Peyer's patch (tissue), 4 donors: ENCODE results near the gene IPO4. TPM values are rescaled to one million over a fixed set of nuclear protein-coding genes. Genes with fewer than 3 reads are reported as not detected.

Experiments used
- DNase-seq, 3 donors: peaks; one replicate each; pipeline ENCODE4 v3.0.0-alpha.2; 2017 to 2019
- H3K27ac ChIP-seq, 4 donors: fragments of 200-600 bp; sonication (generic); one replicate each; pipeline ENCODE4 v1.5.1; 2016 to 2019
- H3K27me3 ChIP-seq, 2 donors: fragments of 200-600 bp; sonication (generic); one replicate each; pipeline ENCODE4 v1.5.1; 2019
- H3K36me3 ChIP-seq, 3 donors: fragments of 200-600 bp; sonication (generic); one replicate each; pipeline ENCODE4 v1.5.1; 2016 to 2019
- H3K4me1 ChIP-seq, 4 donors: fragments of 200-600 bp; sonication (generic); one replicate each; pipeline ENCODE4 v1.5.1; 2016 to 2019
- H3K4me3 ChIP-seq, 4 donors: fragments of 200-600 bp; sonication (generic); 1 replicate in 3 of 4; 2 replicates in 1 of 4; pipeline ENCODE4 v1.5.1; 2016 to 2019; ENCODE audit warnings: mild to moderate bottlenecking in 1 of 4
- H3K9me3 ChIP-seq, 4 donors: fragments of 200-600 bp; sonication (generic); one replicate each; pipeline ENCODE4 v1.5.1; 2016 to 2019; ENCODE audit warnings: mild to moderate bottlenecking in 1 of 4
- POLR2A ChIP-seq, 2 donors: fragments of 450-650 bp; IDR thresholded peaks; one replicate each; pipeline ENCODE4 v1.5.1; 2017; ENCODE audit warnings: antibody characterized with exemption in 2 of 2, mild to moderate bottlenecking in 2 of 2, moderate library complexity in 2 of 2
- total RNA-seq, 4 donors: library from RNA; depleted of rRNA; stranded (reverse); fragments of >200 nt; gene quantifications; one replicate each; pipeline ENCODE4 v1.1.0, GENCODE V29; 2016
- TF ChIP-seq, protein P1 (sequence below), 6 experiments: fragments of 450-650 bp in 4 of 6; fragments of 200-600 bp in 2 of 6; sonication (generic) in 1 of 6; IDR thresholded peaks; one replicate each; pipeline ENCODE4 v1.5.1; 2017 to 2019; ENCODE audit warnings: antibody characterized with exemption in 6 of 6, mild to moderate bottlenecking in 3 of 6, moderate library complexity in 1 of 6

Gene IPO4
- total RNA-seq, 4 donors from 2014 or later, result 12.8 to 56.9 (median 34.2) TPM

DNA sequence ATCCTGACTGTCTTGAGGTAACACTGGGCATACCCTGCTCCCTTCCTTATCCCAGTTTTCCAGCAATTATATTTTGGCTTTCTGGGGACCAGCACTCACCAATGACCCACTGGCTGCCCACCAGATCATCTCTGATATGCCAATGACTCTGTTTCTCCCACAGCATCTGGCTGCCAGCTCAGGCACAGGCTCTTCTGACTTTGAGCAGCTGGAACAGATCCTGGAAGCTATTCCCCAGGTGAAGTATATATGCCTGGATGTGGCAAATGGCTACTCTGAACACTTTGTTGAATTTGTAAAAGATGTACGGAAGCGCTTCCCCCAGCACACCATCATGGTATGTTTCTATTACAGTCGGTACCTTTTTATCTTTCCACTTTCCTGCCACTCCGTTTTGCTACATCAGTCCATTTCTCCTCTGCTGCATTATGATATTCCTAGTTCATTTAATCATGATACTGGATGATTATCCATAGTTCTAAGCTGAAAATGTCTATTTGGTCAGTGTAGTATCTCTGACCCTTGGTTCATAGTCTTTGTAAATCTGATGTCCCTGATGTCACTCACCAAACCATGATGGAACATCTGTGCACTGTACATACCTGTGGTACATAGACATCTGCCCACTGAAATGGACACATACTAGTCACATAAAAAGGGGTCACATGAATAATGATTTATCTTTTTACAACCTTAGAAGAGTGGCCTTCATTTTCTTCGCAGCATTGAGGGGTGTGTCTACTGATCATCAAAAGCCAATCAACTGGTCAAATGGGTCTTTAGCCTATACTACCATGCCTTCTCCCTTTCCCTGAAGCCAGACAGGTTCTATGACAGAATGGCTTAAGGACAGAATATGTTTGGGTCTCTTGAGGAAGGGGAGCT, 47.4 kb upstream of the IPO4 start:
- H3K27me3 ChIP-seq, result no peaks in the 10 kb centered on the region
- H3K4me3 ChIP-seq, result no peak overlapping the region
- H3K27ac ChIP-seq, result no peak overlapping the region
- DNase-seq, result no peak
- H3K36me3 ChIP-seq, result peaks cover 0 to 59% (median 0%) of the 10 kb centered on the region in 3 donors
- no peaks in the 10 kb centered on the region for H3K9me3 ChIP-seq
- peaks cover 0 to 46% (median 8%) of the 10 kb centered on the region in 4 donors for H3K4me1 ChIP-seq
- TF ChIP-seq, protein P1, sequence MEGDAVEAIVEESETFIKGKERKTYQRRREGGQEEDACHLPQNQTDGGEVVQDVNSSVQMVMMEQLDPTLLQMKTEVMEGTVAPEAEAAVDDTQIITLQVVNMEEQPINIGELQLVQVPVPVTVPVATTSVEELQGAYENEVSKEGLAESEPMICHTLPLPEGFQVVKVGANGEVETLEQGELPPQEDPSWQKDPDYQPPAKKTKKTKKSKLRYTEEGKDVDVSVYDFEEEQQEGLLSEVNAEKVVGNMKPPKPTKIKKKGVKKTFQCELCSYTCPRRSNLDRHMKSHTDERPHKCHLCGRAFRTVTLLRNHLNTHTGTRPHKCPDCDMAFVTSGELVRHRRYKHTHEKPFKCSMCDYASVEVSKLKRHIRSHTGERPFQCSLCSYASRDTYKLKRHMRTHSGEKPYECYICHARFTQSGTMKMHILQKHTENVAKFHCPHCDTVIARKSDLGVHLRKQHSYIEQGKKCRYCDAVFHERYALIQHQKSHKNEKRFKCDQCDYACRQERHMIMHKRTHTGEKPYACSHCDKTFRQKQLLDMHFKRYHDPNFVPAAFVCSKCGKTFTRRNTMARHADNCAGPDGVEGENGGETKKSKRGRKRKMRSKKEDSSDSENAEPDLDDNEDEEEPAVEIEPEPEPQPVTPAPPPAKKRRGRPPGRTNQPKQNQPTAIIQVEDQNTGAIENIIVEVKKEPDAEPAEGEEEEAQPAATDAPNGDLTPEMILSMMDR (IDR thresholded peaks at IDR 0.05), result no peak
- no peak for TF ChIP-seq POLR2A (IDR thresholded peaks at IDR 0.05)

DNA sequence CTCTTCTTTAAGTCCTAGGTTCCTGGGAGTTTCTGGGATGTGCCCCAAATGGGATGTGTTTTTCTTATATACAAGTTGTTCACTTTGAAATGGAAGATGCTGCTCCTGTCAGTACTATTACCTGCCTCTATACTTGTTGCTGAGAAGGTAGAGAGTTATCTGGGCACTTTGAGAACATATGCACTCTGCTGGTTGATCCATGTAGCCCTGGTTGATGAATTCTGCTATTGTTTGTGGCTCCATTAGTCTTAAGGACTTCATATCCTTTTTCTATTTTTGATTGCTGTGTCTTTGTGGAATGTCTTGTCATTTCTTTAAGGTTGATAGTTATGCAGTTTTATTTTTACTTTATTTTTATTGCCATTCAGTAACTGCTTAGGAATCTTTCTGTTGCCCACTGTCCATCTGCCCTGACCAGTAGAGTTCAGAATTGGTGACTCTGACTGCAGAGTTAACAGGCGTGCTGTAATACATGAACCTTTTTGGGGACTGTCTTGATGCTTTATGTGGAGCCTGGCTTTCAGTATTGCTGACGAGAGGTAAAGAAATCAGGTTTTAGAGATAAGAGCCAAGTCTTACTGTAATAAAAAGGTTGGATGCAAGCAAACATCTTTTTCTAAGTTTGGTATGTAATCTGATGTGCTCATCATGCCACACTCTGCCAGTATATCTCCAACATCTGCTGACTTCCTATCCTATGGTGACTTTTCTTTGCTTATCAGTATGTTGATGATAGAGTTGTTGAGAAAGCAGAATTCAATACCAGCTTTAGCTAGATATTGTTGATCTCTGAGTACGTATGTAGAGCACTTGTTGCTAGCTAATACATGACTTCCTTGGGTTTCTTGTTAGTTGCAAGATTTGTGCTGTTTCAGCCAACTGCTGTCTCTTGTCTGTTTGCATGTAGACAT, 45.7 kb upstream of the IPO4 start:
- TF ChIP-seq, protein P1 (IDR thresholded peaks at IDR 0.05), result no peak
- TF ChIP-seq POLR2A (IDR thresholded peaks at IDR 0.05), result no peak
- H3K4me1 ChIP-seq, result peaks cover 0 to 34% (median 4%) of the 10 kb centered on the region in 4 donors
- no peaks in the 10 kb centered on the region for H3K27me3 ChIP-seq
- no peak for DNase-seq
- no peak overlapping the region for H3K27ac ChIP-seq
- no peaks in the 10 kb centered on the region for H3K9me3 ChIP-seq
- H3K36me3 ChIP-seq, result peaks cover 0 to 42% (median 0%) of the 10 kb centered on the region in 3 donors
- no peak overlapping the region for H3K4me3 ChIP-seq

DNA sequence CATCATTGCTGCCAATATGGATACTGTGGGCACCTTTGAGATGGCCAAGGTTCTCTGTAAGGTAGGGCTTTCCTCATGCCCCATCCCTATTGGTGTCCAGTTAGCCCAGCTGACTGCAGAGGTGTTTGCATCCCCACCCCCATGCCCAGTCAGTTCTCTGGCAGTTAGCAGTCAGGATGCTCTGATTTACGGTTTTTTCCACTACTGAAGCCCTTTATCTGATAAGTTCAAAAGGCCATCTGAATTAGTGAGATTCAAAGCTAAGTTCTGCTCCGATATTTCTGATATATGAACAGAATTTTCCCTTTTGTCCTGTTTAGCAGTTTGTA, 44.9 kb upstream of the IPO4 start:
- Histone ChIP-seq H3K27ac (peak overlapping the region in 3 of 4 donors; percentile 81 to 94 (median 93)), H3K4me3 (peak overlapping the region in 3 of 4 donors; percentile 73 to 95 (median 82)), H3K27me3 (no peaks in the 10 kb centered on the region), H3K9me3 (no peaks in the 10 kb centered on the region), H3K4me1 (peaks cover 0 to 26% (median 4%) of the 10 kb centered on the region in 4 donors), H3K36me3 (peaks cover 0 to 33% (median 0%) of the 10 kb centered on the region in 3 donors)
- TF ChIP-seq, protein P1 (IDR thresholded peaks at IDR 0.05), result no peak
- no peak for TF ChIP-seq POLR2A (IDR thresholded peaks at IDR 0.05)
- DNase-seq, result no peak

DNA sequence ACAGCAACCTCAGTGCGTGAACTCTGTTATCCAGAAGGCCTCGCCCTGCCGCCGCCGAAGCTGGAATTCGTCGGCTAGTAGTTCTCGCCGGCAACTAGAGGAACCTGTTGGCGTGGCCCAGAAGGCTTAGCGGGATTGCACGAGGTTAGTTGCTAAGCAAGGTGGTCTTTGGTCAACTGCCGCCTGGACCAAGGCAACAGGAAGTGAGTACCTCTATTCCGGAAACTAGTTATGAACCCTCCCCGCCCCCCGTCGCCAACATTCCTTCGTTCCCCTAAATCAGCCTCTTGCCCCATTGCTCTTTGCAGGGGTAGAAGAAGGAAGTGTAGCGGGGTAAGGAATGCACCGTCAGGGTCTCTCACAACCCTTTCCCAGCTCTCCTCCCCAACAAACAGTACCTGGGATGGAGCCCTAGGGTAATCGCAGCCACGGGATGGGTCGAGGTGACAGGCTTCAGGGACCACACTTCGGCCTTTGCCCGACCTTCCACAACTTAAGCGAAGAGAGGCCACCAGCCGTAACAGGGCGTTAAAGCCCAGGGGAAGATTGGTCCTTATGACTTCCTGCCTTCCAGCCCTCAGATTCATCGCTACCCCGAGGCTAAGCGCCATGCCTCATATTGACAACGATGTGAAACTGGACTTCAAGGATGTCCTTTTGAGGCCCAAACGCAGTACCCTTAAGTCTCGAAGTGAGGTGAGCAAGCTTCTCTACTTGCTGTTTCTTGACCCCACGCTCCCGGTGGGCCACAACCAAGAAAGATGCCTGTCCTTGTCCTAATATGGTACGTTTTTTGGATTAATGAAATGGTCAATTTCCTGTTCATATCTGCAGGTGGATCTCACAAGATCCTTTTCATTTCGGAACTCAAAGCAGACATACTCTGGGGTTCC, 44.3 kb upstream of the IPO4 start, which contains the start of gene GMPR2:
Gene GMPR2 (plus strand): TSS at position 285 of the 893 bp plus-strand sequence. CDS start 325 bp downstream, at position 610.
- peak within 1 kb of the TSS; percentile 80 to 94 (median 87) for H3K27ac ChIP-seq
- H3K4me1 ChIP-seq, result peaks cover 0 to 24% (median 4%) of the 10 kb centered on the region in 4 donors
- H3K27me3 ChIP-seq, result no peaks in the 10 kb centered on the region
- H3K9me3 ChIP-seq, result no peaks in the 10 kb centered on the region
- peaks cover 0 to 27% (median 0%) of the 10 kb centered on the region in 3 donors for H3K36me3 ChIP-seq
- peak within 1 kb of the TSS; percentile 64 to 95 (median 78) for H3K4me3 ChIP-seq
- peak in 1 of 2 donors; percentile 18 for TF ChIP-seq POLR2A (IDR thresholded peaks at IDR 0.05)
- TF ChIP-seq, protein P1 (IDR thresholded peaks at IDR 0.05), result no peak
- DNase-seq, result peak in 1 of 3 donors; percentile 75
